RWPE2 (cell line): ENCODE data around the gene ITGAX.

Experiments used
- ATAC-seq: fragments of 200-7000 bp; cut with Tn5 transposase; 3 replicates; pipeline ENCODE4 v1.9.1; 2021; ENCODE audit warnings: low read depth
- DNase-seq: peaks from one replicate; pipeline ENCODE4 v3.0.0-alpha.2; 2020; ENCODE audit warnings: low spot score
- H3K27ac ChIP-seq: fragments of 450-650 bp; 2 replicates; pipeline ENCODE4 v1.5.1; 2017; ENCODE audit warnings: mild to moderate bottlenecking; ENCODE audit not compliant: poor library complexity, severe bottlenecking
- H3K27me3 ChIP-seq: fragments of 250-450 bp; sonication (Bioruptor Pico); 2 replicates; pipeline ENCODE4 v1.5.1; 2021; ENCODE audit warnings: mild to moderate bottlenecking, moderate library complexity; ENCODE audit not compliant: insufficient read depth, poor library complexity, severe bottlenecking
- H3K36me3 ChIP-seq: fragments of 250-450 bp; sonication (Bioruptor Pico); 2 replicates; pipeline ENCODE4 v1.5.1; 2020; ENCODE audit warnings: low read depth, mild to moderate bottlenecking, moderate library complexity
- H3K4me1 ChIP-seq: fragments of 250-450 bp; sonication (Bioruptor Pico); 2 replicates; pipeline ENCODE4 v1.5.1; 2021; ENCODE audit warnings: mild to moderate bottlenecking, moderate library complexity; ENCODE audit not compliant: insufficient read depth, poor library complexity, severe bottlenecking
- H3K4me3 ChIP-seq: fragments of 250-450 bp; sonication (Bioruptor Pico); 2 replicates; pipeline ENCODE4 v1.5.1; 2021; ENCODE audit warnings: mild to moderate bottlenecking, moderate library complexity; ENCODE audit not compliant: severe bottlenecking
- H3K9me3 ChIP-seq: fragments of 250-450 bp; sonication (Bioruptor Pico); 2 replicates; pipeline ENCODE4 v1.5.1; 2021; ENCODE audit warnings: mild to moderate bottlenecking, moderate library complexity; ENCODE audit not compliant: severe bottlenecking
- CTCF ChIP-seq: fragments of 450-650 bp; IDR thresholded peaks from one replicate; pipeline ENCODE4 v1.5.1; 2017; ENCODE audit warnings: mild to moderate bottlenecking, moderate library complexity; ENCODE audit not compliant: poor library complexity, severe bottlenecking

Gene ITGAX

GRCh38 chr16:31390504-31391041 lies 35.6 kb downstream of the ITGAX start:
- no peak for TF ChIP-seq CTCF
- H3K27ac ChIP-seq: no peak overlapping the region
- H3K27me3 ChIP-seq: no peaks in the 10 kb centered on the region

GRCh38 chr16:31393056-31393455 lies 38.1 kb downstream of the ITGAX start, which contains the start of gene ITGAD:
Gene ITGAD, plus strand, starts transcription at chr16:31393335. Its CDS starts 26 bp downstream, at chr16:31393361.
- Histone ChIP-seq H3K4me3 (no peak within 1 kb of the TSS), H3K27ac (no peak within 1 kb of the TSS), H3K9me3 (no peaks in the 10 kb centered on the region), H3K4me1 (no peaks in the 10 kb centered on the region), H3K36me3 (no peaks in the 10 kb centered on the region), H3K27me3 (no peaks in the 10 kb centered on the region)
- ATAC-seq (no peak), DNase-seq (no peak)
- TF ChIP-seq CTCF: no peak

More at GRCh38 chr16:31390504-31391041, 35.6 kb downstream of the ITGAX start:
- H3K36me3 ChIP-seq: no peaks in the 10 kb centered on the region
- H3K4me1 ChIP-seq: peaks cover 6% of the 10 kb centered on the region
- no peak for DNase-seq
- no peak for ATAC-seq
- H3K4me3 ChIP-seq: no peak overlapping the region
- no peaks in the 10 kb centered on the region for H3K9me3 ChIP-seq

GRCh38 chr16:31395647-31396046 lies 40.7 kb downstream of the ITGAX start:
- no peak for TF ChIP-seq CTCF
- H3K27ac ChIP-seq: no peak overlapping the region
- ATAC-seq: no peak
- H3K27me3 ChIP-seq: no peaks in the 10 kb centered on the region
- H3K36me3 ChIP-seq: no peaks in the 10 kb centered on the region
- H3K4me3 ChIP-seq: no peak overlapping the region
- DNase-seq: no peak
- H3K4me1 ChIP-seq: no peaks in the 10 kb centered on the region
- no peaks in the 10 kb centered on the region for H3K9me3 ChIP-seq

- H3K27ac ChIP-seq: no peak overlapping the region
Observed at GRCh38 chr16:31397096-31397660, 42.2 kb downstream of the ITGAX start.

More at GRCh38 chr16:31397096-31397660, 42.2 kb downstream of the ITGAX start:
- ATAC-seq (no peak), DNase-seq (no peak)
- Histone ChIP-seq H3K9me3 (no peaks in the 10 kb centered on the region), H3K4me1 (no peaks in the 10 kb centered on the region), H3K4me3 (no peak overlapping the region), H3K27me3 (no peaks in the 10 kb centered on the region), H3K36me3 (no peaks in the 10 kb centered on the region)
- no peak for TF ChIP-seq CTCF
